Caco-2 (cell line): ENCODE data around the gene GTF2H3. TPM values are rescaled to one million over a fixed set of nuclear protein-coding genes. Genes with fewer than 3 reads are reported as not detected.

Experiments
- BruUV-seq: library from RNA; stranded (reverse); fragments of 400-500 nt; replicated peaks from 2 replicates; lab custom pipeline; 2021; lab: Mats Ljungman, UMichigan
- CTCF ChIA-PET: fragments of 300-600 bp; sonication (Branson Sonifier 250); formaldehyde crosslinking; loops from one replicate; lab custom pipeline; 2022; ENCODE audit warnings: antibody characterized with exemption; lab: Charles Lee
- POLR2A ChIA-PET: fragments of 300-600 bp; sonication (Branson Sonifier 250); formaldehyde crosslinking; loops from one replicate; lab custom pipeline; 2022; ENCODE audit warnings: antibody characterized with exemption; lab: Charles Lee
- DNase-seq, 2 experiments: peaks; one replicate each; pipeline versions ENCODE4 v3.0.0 to v3.0.0-alpha.2; 2020 to 2022
- H3K27me3 ChIP-seq: replicated peaks from 2 replicates; pipeline ENCODE4 v1.6.0; 2011; ENCODE audit warnings: low read length; ENCODE audit not compliant: control insufficient read depth, insufficient read depth
- H3K36me3 ChIP-seq: 2 replicates; pipeline ENCODE4 v1.5.1; 2011; ENCODE audit warnings: low read length; ENCODE audit not compliant: control insufficient read depth, insufficient read depth
- H3K4me1 ChIP-seq: fragments of 250-450 bp; sonication (Bioruptor Pico); 2 replicates; pipeline ENCODE4 v1.5.1; 2020; ENCODE audit warnings: mild to moderate bottlenecking
- H3K4me3 ChIP-seq: 2 replicates; pipeline ENCODE4 v1.5.1; 2011; ENCODE audit warnings: low read depth, mild to moderate bottlenecking, control low read depth, low read length
- H3K9me3 ChIP-seq: fragments of 250-450 bp; sonication (Bioruptor Pico); 2 replicates; pipeline ENCODE4 v1.5.1; 2020; ENCODE audit warnings: mild to moderate bottlenecking, moderate library complexity
- H3K27ac Mint-ChIP-seq: one replicate; pipeline ENCODE4 v1.8.0; 2022; ENCODE audit warnings: mixed read lengths; ENCODE audit not compliant: unreplicated experiment
- H3K27me3 Mint-ChIP-seq: one replicate; pipeline ENCODE4 v1.8.0; 2022; ENCODE audit warnings: mixed read lengths; ENCODE audit not compliant: insufficient read depth, unreplicated experiment
- H3K36me3 Mint-ChIP-seq: one replicate; pipeline ENCODE4 v1.8.0; 2022; ENCODE audit warnings: mild to moderate bottlenecking, mixed read lengths; ENCODE audit not compliant: insufficient read depth, unreplicated experiment
- H3K4me1 Mint-ChIP-seq: one replicate; pipeline ENCODE4 v1.8.0; 2022; ENCODE audit warnings: low read depth, mixed read lengths; ENCODE audit not compliant: unreplicated experiment
- H3K4me3 Mint-ChIP-seq: one replicate; pipeline ENCODE4 v1.8.0; 2022; ENCODE audit warnings: mild to moderate bottlenecking, moderate library complexity, mixed read lengths; ENCODE audit not compliant: unreplicated experiment
- H3K9me3 Mint-ChIP-seq: one replicate; pipeline ENCODE4 v1.8.0; 2022; ENCODE audit warnings: mixed read lengths; ENCODE audit not compliant: unreplicated experiment
- CTCF ChIP-seq, 2 experiments: fragments of 200-600 bp in 1 of 2; IDR thresholded peaks; 1 replicate in 1 of 2; 2 replicates in 1 of 2; pipeline versions ENCODE4 v1.5.1 to v1.8.0; 2011 to 2022; ENCODE audit warnings: antibody characterized with exemption in 1 of 2, control low read depth in 1 of 2, inconsistent platforms in 1 of 2, low read depth in 1 of 2, low read length in 1 of 2, mild to moderate bottlenecking in 1 of 2, moderate library complexity in 1 of 2; ENCODE audit not compliant: insufficient read depth in 1 of 2, severe bottlenecking in 1 of 2, unreplicated experiment in 1 of 2
- intact Hi-C: fragments of 100-400 bp; cut with micrococcal nuclease; formaldehyde crosslinking; loops from one replicate; pipeline ENCODE4 v1.10.0; 2022; ENCODE audit not compliant: unreplicated experiment
- total RNA-seq: library from RNA; stranded (reverse); gene quantifications from 2 replicates; pipeline ENCODE4 v1.2.3, GENCODE V29; 2022

Gene GTF2H3
- total RNA-seq, 1 experiment from 2014 or later, result 44.8 TPM

- Histone ChIP-seq H3K4me1 (no peaks in the 10 kb centered on the region), H3K27me3 (no peaks in the 10 kb centered on the region), H3K4me3 (no peak overlapping the region), H3K9me3 (no peaks in the 10 kb centered on the region), H3K36me3 (no peaks in the 10 kb centered on the region)
- no TSS peak for BruUV-seq
- CTCF ChIA-PET, result no interaction called here
- no peak overlapping the region for H3K27ac Mint-ChIP-seq
- H3K4me1 Mint-ChIP-seq, result no peaks in the 10 kb centered on the region
- POLR2A ChIA-PET, result no interaction called here
- no peaks in the 10 kb centered on the region for H3K9me3 Mint-ChIP-seq
- no peaks in the 10 kb centered on the region for H3K27me3 Mint-ChIP-seq
- TF ChIP-seq CTCF (IDR thresholded peaks at IDR 0.05; ENCODE audit: insufficient read depth in 1 of 2, low read depth in 1 of 2, low read length in 1 of 2, severe bottlenecking in 1 of 2, unreplicated experiment in 1 of 2), result no peak
- no peak for DNase-seq
- no peak overlapping the region for H3K4me3 Mint-ChIP-seq
- no peaks in the 10 kb centered on the region for H3K36me3 Mint-ChIP-seq
- intact Hi-C loops, result no loop called here
Measured at GRCh38 chr12:123696207-123696606, 62.6 kb downstream of the GTF2H3 start.

- DNase-seq, result no peak
- POLR2A ChIA-PET, result no interaction called here
- Mint-ChIP-seq H3K4me3 (no peak overlapping the region), H3K27ac (no peak overlapping the region), H3K9me3 (no peaks in the 10 kb centered on the region), H3K36me3 (no peaks in the 10 kb centered on the region), H3K4me1 (no peaks in the 10 kb centered on the region), H3K27me3 (no peaks in the 10 kb centered on the region)
- Histone ChIP-seq H3K9me3 (no peaks in the 10 kb centered on the region), H3K4me1 (no peaks in the 10 kb centered on the region), H3K27me3 (no peaks in the 10 kb centered on the region), H3K36me3 (no peaks in the 10 kb centered on the region), H3K4me3 (no peak overlapping the region)
- intact Hi-C loops, result no loop called here
- no TSS peak for BruUV-seq
- no peak for TF ChIP-seq CTCF (IDR thresholded peaks at IDR 0.05; ENCODE audit: insufficient read depth in 1 of 2, low read depth in 1 of 2, low read length in 1 of 2, severe bottlenecking in 1 of 2, unreplicated experiment in 1 of 2)
- CTCF ChIA-PET, result no interaction called here
Measured at GRCh38 chr12:123696646-123697045, 63.0 kb downstream of the GTF2H3 start.

GRCh38 chr12:123705935-123706334 is 72.3 kb downstream of the GTF2H3 start:
- intact Hi-C loops, result no loop called here

More at GRCh38 chr12:123705935-123706334, 72.3 kb downstream of the GTF2H3 start:
- H3K9me3 Mint-ChIP-seq, result no peaks in the 10 kb centered on the region
- H3K4me3 ChIP-seq, result no peak overlapping the region
- no peak for TF ChIP-seq CTCF (IDR thresholded peaks at IDR 0.05; ENCODE audit: insufficient read depth in 1 of 2, low read depth in 1 of 2, low read length in 1 of 2, severe bottlenecking in 1 of 2, unreplicated experiment in 1 of 2)
- no TSS peak for BruUV-seq
- CTCF ChIA-PET, result no interaction called here
- DNase-seq, result no peak
- no peaks in the 10 kb centered on the region for H3K36me3 ChIP-seq
- H3K4me1 Mint-ChIP-seq, result no peaks in the 10 kb centered on the region
- H3K27me3 ChIP-seq, result no peaks in the 10 kb centered on the region
- H3K27me3 Mint-ChIP-seq, result no peaks in the 10 kb centered on the region
- POLR2A ChIA-PET, result no interaction called here
- H3K27ac Mint-ChIP-seq, result no peak overlapping the region
- H3K4me3 Mint-ChIP-seq, result no peak overlapping the region
- no peaks in the 10 kb centered on the region for H3K4me1 ChIP-seq
- peaks cover 12% of the 10 kb centered on the region for H3K36me3 Mint-ChIP-seq
- H3K9me3 ChIP-seq, result no peaks in the 10 kb centered on the region
